ENCODE data around the gene LHX1.

The LHX1 gene

DNA sequence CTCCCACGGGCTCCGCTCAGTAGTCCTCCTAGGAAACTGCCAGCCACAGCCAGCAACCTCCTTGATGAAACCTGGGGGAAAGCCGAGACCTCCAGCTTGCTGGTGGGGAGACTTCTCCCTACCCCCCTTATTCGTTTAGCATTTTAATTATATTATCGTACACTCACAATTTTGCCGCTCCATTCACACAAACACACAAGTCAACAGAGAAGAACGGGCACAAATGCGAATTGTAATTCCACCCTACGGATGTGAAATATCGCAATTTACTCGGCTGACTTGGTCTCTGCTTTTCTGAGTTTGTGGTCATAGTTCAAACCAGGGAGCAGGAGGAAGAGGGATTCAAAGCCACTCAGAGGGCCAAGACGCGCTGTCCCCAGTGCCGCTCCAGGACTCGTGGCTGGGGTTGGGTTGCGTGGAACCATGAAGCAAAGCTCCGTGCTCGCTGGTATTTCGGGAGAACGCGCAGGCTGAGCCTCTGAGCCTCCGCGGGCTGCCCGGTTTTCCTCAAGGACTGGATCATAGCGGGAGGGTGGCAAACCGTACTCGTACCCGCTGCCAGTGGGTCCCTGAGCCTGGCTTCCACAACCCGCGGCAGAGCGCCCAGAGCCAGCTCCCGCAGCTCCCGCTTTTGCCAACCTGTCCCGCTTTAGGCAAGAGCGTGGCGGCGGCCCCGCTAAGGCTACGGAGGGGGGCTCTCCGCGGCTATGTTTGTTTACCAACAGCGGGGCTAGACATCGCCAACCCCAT is 2.0 kb downstream of the LHX1 start:
- peak; percentile 16 to 48 for DNase-seq

DNA sequence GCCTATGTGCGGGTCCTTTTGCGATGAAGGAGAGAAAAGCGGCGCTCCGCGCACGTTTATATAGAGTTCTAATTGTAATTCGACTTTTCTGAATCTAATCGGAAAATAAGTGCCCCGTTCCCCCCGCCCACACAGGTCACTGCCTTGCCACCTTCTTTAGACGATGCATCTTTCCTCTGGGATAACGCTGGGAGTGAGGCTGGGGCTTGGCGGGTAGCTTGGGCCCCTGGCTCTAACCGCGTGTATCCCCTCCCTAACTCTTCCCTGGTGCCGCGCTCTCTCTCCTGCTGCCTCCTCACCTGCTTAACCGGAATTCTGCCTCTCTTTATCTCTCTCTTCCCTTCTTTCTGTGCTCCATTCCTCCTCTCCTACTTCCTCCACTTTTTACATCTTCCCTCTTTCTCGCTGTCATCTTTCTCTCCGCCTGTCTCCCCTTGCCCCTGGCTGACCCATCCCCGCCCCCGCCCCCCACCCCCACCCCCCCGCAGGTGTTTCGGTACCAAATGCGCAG is 2.6 kb downstream of the LHX1 start:
- peak in 1 of 2 experiments; percentile 52 for DNase-seq

DNA sequence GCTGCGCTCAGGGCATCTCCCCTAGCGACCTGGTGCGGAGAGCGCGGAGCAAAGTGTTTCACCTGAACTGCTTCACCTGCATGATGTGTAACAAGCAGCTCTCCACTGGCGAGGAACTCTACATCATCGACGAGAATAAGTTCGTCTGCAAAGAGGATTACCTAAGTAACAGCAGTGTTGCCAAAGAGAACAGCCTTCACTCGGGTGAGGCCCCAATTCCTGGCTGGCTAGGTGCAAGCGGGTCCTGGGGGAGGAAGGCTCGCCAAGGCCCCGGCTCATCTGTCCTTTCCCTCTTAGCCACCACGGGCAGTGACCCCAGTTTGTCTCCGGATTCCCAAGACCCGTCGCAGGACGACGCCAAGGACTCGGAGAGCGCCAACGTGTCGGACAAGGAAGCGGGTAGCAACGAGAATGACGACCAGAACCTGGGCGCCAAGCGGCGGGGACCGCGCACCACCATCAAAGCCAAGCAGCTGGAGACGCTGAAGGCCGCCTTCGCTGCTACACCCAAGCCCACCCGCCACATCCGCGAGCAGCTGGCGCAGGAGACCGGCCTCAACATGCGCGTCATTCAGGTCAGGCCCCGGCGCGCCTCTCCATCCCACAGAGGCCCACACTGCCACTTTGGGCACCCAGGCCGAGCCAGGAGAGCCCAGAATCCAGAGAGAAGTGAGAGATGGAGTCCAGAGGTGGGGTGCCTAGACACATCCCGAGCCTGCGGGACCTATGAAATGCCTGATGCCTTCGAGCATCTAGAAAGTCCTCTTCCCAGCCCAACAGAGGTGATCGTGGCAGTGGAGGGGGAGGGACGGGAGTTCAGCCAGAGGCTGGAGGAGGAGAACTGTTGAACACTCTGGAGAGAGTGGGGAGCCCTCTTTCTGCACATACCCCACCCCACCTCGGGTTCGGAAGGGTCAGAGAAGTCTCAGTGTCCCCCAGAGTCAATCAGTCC is 3.3 kb downstream of the LHX1 start:
- no peak for DNase-seq

DNA sequence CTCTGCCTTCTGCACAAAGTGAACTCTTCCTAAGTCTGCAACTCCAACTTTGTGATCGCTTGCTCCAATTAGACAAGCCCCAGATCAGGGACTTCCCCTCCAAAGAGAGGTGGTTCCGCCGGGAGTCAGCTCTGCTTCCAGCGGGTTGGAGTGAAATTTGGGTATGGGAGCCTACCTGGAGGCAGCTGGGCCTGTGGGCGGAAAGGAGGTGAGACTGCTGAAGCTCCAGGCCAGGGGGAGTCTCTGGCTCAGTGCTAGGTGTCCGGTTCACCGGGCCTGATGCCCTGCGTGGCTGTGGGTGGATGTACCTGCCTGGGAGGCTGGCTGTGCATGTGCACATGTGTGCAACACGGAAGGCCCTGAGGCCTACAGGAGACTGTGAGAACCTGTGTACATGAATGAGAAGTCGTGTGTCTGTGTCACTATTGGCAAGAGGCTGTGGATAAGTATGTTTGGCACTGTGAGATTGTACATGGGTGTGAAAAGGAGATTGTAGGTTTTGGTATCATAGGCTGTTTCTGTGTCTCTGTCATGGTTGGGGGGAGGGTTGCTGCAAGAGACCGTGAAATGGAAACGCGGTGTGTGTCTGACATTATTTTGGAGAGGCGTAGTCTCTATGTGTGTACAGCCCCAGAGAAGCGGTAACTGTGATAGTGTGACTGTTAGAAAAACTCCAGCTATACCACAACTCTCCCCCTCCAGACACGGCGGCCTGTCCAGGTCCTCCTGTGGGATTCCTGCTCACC is 4.2 kb downstream of the LHX1 start:
- DNase-seq, result no peak

DNA sequence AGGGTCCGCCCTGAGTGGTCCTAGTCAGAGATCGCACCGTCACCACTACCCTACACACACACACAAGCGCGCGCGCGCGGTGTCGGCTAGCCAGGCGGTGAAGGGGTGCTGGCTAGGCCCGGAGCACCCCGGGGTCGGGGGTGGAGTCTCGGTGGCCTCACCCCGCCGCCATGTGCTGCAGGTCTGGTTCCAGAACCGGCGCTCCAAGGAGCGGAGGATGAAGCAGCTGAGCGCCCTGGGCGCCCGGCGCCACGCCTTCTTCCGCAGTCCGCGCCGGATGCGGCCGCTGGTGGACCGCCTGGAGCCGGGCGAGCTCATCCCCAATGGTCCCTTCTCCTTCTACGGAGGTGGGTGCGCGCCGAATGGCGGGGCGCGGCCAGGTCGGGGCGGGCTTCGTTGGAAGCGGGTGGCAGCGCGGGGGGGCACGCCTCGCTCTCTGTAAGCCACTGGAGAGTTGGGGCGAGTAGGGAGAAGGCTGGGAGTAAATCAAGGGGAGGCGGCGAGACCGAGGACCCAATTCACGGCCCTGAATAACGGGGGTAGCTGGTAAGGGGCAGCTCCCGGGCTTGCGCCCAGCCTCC is 4.8 kb downstream of the LHX1 start:
- no peak for DNase-seq

DNA sequence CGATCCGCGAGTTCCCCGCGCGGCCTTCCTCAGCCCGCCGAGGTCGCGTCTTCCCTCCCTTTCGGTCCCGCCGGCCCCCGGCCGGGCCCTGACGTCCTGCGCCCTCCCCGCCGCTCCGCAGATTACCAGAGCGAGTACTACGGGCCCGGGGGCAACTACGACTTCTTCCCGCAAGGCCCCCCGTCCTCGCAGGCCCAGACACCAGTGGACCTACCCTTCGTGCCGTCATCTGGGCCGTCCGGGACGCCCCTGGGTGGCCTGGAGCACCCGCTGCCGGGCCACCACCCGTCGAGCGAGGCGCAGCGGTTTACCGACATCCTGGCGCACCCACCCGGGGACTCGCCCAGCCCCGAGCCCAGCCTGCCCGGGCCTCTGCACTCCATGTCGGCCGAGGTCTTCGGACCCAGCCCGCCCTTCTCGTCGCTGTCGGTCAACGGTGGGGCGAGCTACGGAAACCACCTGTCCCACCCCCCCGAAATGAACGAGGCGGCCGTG is 5.4 kb downstream of the LHX1 start:
- no peak for DNase-seq

DNA sequence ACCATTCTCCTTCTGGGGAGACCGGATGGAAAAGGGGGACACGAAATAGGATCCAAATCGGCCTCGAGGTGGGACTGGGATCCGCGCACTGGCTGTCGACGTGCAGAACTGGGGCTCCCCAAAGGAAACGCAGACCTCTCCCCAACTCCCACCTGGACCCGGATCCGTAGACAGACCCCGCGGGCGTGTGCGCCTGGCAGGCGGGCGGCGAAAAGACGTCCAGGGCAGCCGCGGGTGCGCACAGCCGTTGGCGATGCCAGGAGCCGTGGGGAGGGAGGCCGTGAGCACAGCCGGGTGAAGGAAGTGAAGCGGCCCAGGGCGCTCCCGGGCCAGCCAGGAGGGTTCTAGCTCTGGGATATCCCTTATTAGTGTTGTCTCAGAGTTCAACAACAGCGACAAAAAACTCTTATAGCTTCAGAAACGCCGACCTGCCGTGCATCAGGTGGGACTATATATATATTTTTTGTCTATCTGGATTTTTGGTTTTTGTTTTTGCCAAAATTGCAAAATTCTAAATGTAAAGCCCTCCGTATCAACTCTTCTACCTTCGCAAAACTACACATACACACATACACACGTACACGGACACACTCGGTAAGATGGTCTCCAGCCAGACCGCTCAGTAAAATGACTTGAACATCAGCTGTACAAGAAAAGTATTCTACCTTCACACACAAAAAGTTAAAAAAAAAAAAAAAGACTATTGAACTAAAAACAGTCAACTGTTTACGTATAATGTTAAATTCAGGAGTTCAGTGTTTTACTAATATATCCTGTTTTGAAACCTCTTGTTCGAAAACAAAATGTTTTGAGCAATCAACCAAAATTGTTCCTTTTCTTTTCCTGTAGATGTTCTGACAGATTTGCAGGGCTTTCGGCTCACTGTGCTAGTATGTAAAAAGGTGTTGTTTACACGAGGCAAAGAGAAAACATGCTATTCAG is 6.2 kb downstream of the LHX1 start:
- no peak for DNase-seq

DNA sequence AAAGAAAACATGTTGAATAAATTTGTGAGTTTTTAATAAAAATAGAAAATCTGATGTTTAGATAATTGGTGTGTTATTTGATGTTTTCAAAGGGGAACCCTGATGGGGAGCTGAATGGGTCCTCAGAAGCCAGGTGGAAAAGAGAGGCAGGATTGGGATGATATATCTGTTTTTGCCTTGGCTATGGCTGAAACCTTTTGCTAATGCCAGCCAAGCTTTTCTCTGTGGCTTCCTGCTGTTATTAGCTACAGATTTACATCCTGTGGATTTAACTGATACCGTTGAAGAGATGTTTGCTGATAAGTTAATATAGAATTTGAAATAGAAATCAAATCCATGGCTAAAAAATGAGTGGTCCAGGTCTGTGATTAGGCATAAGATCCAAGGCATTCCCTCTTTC is 7.3 kb downstream of the LHX1 start:
- DNase-seq, result no peak

DNA sequence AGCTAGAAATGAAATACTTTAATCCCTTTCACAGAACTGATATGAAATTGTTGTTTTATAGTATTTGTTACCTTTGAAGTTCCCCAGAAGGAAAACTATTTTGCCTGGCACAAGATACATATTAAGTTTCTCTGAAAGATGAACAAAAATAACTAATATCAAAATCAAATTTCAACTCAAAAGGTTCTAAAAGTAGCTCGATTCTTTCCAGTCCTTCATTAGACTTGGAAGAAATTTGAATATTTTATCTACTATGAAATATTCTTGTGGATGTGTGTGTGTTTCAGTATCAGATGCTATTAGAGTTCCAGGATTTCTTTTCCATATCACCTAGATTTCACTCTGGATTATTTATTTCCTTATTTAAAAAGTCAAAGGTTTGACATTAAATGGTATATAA is 7.9 kb downstream of the LHX1 start:
- no peak for DNase-seq

DNA sequence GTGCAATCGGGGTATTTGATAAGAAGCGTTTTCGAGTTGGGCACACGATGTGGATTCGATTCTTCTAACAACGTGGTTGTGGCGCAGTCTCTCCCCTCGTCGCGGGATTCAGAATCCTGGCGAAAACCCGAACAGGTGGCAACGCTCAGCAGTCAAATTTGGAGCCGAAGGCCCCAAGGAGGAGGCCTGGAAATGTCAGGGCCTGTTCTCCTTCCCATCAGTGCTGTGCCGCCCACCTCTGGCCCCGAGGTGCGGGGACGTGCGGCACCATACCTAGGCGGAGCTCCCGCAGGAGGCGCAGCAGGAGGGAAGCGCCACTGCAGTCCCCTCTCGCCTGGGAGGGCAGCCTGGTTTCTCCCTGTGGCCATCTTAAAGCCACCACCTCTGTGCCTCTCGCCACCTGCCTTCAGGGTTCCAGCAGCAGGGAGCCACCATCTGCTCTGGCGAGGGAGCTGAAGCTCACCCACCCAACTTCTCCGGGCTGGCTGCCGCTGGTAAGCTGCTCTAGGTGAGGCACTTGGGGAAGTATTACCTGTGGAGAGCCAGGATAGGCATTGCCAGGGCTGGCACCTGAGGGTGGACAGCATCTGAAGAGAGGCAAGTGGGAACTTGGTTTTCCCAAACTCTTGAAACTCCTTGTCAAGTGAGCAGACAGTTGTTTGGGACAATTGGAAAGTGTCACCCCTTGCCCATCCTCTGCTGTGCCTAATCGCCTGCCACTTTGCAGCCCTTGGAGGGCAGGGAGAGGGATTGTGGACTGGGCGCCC is 8.9 kb downstream of the LHX1 start:
- no peak for DNase-seq

DNA sequence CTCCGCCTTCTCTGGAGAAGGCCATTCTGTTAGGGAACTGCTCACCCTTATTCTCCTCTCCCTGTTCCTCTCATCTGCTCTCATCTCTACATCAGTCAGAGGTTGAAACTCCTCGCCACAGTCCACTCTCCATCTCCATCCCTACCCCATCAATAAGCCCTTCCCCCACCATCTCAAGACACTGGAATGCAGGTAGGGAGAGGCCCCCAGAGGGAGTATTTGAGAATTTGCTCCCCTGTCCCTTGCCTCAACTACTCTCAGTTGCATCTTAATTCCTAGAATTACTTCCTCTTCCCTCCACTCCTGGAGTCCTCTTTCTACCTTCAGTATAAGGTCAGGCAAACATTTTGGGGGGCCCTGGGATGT is 9.4 kb downstream of the LHX1 start:
- DNase-seq, result no peak

DNA sequence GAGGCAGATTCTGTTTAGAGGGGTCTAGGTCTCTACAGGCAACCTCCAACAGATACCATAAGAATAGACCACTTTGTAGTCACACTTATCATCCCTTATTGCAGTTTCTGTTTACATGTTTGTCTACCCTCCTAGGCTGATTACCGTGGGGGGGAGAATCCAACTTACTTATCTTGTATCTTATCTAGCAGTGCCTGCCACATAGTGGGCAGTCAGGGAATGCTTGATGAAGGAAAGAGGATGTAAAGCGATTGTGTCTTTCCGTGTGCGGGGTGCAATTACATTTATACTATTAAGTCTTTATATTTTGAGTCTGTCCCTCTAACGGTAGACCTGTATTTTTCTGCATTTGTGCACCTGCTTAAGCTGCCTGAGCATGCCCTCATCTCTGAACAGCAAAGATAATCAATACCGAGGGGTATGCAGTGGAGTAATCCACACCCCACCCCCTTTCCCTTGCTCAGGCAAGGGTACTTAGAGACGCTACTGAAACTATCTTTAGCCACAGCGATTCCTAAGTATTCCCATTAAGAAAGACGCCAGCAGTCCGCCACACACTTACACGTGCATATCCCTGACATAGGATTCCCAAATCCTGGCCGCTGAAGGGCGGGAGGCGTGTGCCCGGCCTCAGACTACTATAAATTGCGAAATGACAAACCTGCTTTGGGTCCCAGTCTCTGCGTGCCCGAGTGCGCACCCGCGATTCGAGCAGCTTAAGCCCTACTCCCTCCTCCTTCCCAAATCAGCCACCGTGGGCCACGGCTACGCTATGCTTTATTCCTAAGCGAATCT is 10.8 kb downstream of the LHX1 start:
- DNase-seq, result peak in 1 of 2 experiments; percentile 42

DNA sequence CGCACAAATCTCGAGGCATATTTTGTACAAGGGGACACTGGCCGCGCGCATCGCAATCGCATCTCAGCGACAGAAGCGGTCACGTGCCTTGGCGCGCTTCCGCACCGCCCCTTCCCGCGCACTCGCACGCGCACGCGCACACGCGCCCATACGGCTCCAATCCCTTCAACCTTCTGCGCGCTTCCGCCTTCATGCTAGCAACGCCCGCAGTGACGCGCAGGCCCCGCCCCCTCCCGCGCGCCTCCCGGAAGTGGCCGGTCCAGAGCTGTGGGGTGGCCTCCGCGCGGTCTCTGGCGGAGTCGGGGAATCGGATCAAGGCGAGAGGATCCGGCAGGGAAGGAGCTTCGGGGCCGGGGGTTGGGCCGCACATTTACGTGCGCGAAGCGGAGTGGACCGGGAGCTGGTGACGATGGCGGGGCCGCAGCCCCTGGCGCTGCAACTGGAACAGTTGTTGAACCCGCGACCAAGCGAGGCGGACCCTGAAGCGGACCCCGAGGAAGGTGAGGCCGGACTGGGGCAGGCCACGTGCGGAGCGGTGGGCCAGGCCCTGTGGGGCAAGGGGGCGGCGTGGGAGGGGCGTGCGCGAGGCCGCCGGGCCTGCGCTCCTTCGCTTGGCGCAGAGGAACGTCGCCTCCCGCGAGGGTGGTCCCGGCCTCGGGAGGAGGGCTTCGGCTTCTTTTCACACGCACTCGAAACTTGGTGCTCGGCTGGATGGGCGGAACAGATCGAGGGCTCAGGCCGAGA is 11.6 kb downstream of the LHX1 start, which contains the start of gene AATF:
AATF (plus strand) TSS at position 238 of the 744 bp plus-strand sequence; CDS start at position 410, 172 bp downstream.
- peak; percentile 89 to 98 for DNase-seq

DNA sequence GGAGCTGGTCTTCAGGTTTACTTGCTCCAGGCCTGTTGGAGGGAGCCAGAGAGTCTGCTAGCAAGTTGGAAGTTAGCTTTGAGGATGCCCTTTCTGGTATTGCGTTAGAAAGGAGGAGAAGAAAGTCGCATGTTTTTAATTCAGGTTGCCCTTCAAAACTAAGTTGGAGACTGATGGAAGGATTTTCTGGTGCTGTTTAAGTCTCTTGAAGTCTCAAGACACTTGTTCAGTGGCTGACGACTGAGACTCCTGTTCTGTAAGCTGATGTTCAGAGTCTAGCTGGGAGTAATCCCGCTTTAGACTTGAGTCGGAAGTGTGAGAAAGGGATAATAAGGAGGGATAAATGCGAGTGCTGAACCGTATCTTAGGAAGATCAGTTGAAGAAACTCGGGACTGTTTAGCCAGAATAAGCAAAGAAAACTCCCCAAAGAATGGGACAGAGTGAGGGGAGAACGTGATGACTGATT is 12.2 kb downstream of the LHX1 start:
- no peak for DNase-seq

DNA sequence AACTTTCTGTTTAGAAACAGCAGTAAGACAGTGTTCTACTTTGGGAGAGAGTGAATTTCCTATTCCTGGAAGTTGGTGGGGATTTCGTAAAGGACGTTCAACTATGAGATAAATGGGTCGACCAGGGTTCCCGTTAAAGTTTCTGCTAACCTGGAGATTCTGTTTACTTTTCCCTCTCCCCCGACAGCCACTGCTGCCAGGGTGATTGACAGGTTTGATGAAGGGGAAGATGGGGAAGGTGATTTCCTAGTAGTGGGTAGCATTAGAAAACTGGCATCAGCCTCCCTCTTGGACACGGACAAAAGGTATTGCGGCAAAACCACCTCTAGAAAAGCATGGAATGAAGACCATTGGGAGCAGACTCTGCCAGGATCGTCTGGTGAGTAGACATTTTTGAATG is 12.8 kb downstream of the LHX1 start:
- no peak for DNase-seq

DNA sequence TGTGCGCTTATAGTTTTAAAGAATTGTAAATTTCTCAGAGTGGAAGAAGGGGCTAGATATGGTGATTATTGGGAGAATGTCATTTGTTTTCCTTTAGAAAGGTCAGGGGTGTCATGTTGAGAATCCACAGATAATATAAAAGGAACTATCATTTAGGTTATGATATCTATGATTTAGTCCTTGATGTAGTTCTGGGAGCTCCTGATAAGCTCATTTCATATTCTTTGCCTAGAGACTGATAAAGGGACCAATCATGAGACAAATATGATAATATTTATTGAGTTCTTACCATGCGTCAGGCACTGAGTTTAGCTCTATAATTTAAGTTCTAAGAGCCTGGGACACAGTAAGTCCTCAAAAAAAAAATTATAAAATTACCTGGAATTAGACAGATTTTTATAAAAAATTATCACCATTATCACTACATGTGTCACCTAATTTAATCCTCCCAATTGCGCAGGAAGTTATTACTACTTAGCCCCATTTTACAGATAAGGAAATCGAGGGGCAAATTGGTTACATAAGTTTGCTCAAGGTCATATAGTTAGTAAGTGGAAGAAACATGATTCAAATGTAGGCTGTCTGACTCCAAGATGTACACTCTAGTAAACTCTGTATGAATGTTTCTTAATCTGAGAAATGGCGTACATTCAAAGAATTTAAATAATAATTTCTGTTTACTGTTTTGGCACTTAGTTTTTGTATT is 14.0 kb downstream of the LHX1 start:
- no peak for DNase-seq

DNA sequence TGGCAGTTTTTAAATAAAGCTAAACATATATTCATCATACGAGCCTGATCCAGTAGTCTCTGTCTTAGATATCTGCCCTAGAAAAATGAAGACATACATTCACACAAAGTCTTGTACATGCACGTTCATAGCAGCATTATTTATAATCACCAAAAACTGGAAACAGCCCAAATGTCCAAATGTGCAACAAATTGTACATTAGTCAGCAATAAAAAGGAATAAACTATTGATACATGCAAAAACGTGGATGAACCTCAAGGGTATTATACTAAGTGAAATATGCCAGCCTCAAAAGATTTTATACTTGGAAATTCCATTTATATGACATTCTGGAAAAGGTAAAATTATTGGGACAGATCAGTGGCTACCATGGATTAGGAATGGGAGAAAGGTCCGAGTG is 34.2 kb downstream of the LHX1 start:
- DNase-seq, result no peak

DNA sequence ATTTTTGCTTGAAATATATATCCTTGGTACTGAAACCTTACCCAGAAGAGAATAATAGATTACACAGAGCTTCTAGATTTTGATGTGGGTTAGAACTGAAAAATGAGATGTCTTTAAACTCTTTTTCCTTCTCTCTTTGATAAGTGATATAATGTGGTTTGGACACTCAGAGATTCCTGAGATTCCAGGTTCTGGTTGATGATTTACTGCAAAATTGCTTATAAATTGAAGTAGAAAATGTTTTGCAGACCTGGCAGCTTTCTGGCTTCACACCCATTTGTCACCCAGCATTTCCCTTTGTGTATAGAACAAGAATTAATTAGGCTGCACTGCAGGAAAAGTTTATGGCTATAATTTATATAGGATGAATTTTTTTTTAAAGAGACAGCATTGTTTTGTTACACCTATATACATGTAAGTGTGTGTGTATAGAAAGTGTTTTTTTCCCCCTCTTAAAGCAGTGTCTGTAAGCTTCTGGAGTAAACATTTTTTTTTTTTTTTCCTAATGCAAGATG is 35.0 kb downstream of the LHX1 start:
- no peak for DNase-seq

Measured in NCI-H526 (cell line).